Heart left ventricle (tissue), 16 donors: ENCODE measurements around the gene SSR2. TPM values are rescaled to one million over a fixed set of nuclear protein-coding genes. Genes with fewer than 3 reads are reported as not detected.
A peak's percentile ranks its signal among the peaks of the same experiment; 100 is the strongest.

ENCODE experiments used
- ATAC-seq, 4 donors: fragments of 200-7000 bp; cut with Tn5 transposase; one replicate each; pipeline ENCODE4 v1.9.1; 2020 to 2022; ENCODE audit warnings: moderate library complexity in 4 of 4, mild to moderate bottlenecking in 3 of 4, moderate number of reproducible peaks in 1 of 4
- DNase-seq, 5 donors: peaks; one replicate each; pipeline ENCODE4 v3.0.0-alpha.2; 2020
- H3K27ac ChIP-seq, 12 donors: fragments of 200-600 bp; sonication (generic) in 4 of 12; one replicate each; pipeline versions ENCODE4 v1.5.0 to v1.8.0; 2016 to 2022; ENCODE audit warnings: mild to moderate bottlenecking in 2 of 12
- H3K27me3 ChIP-seq, 9 donors: fragments of 200-600 bp; sonication (generic) in 2 of 9; one replicate each; pipeline versions ENCODE4 v1.5.1 to v1.8.0; 2016 to 2022; ENCODE audit warnings: mild to moderate bottlenecking in 3 of 9
- H3K36me3 ChIP-seq, 9 donors: fragments of 200-600 bp; sonication (generic) in 2 of 9; one replicate each; pipeline versions ENCODE4 v1.5.0 to v1.8.0; 2018 to 2022; ENCODE audit warnings: mild to moderate bottlenecking in 2 of 9
- H3K4me1 ChIP-seq, 12 donors: fragments of 200-600 bp; sonication (generic) in 4 of 12; one replicate each; pipeline versions ENCODE4 v1.5.0 to v1.8.0; 2016 to 2022; ENCODE audit warnings: mild to moderate bottlenecking in 3 of 12
- H3K4me3 ChIP-seq, 12 donors: fragments of 200-600 bp; sonication (generic) in 4 of 12; one replicate each; pipeline versions ENCODE4 v1.5.0 to v1.8.0; 2017 to 2022; ENCODE audit warnings: mild to moderate bottlenecking in 9 of 12, moderate library complexity in 4 of 12
- H3K9me3 ChIP-seq, 12 donors: fragments of 200-600 bp; sonication (generic) in 4 of 12; one replicate each; pipeline versions ENCODE4 v1.5.0 to v1.8.0; 2016 to 2022; ENCODE audit warnings: mild to moderate bottlenecking in 1 of 12
- POLR2A ChIP-seq, 2 donors: fragments of 450-650 bp; IDR thresholded peaks; one replicate each; pipeline ENCODE4 v1.6.1; 2017; ENCODE audit warnings: antibody characterized with exemption in 2 of 2, mild to moderate bottlenecking in 2 of 2, moderate library complexity in 2 of 2
- WGBS, 4 donors: extraction: QIAGEN DNeasy Blood & Tissue Kit in 2 of 4; methylation state at CpG; one replicate each; pipeline versions ENCODE4 v1.1.5 to v1.1.7; 2013 to 2018; 5-methylcytosine and 5-hydroxymethylcytosine counted together
- intact Hi-C, 10 donors: fragments of 100-400 bp; cut with DNase I; formaldehyde crosslinking; loops; one replicate each; pipeline versions ENCODE4 v1.11.1 to v1.14.2; 2022
- polyA plus RNA-seq, 2 donors: library from polyadenylated mRNA; stranded (reverse); fragments of 200-250 nt; gene quantifications; one replicate each; pipeline ENCODE4 v1.2.3, GENCODE V29; 2013
- total RNA-seq, 9 donors: library from RNA; depleted of rRNA in 2 of 9; stranded (reverse); fragments of >200 nt in 2 of 9; fragmentation: NEBNext Ultra II Directional in 3 of 9; extraction: Animal tissue kit (Norgen Biotek cat#: 25700) in 3 of 9; gene quantifications; one replicate each; pipeline versions ENCODE4 v1.1.0 to v1.2.4, GENCODE V29; 2016 to 2023
- TF ChIP-seq, protein P1 (sequence below), 12 donors: fragments of 200-600 bp; sonication (generic) in 4 of 12; IDR thresholded peaks; one replicate each; pipeline versions ENCODE4 v1.5.0 to v1.8.0; 2018 to 2022; ENCODE audit warnings: antibody characterized with exemption in 12 of 12, mild to moderate bottlenecking in 5 of 12
- donor health status: ischemic (EF 13 %, LVEDD 7.1; RV severe dilation, severe dysfunction).
- donor health status: healthy with polysubstance abuse.
- donor health status: DM: no; HTN: yes; CAD: no.
- donor health status: DM: no; HTN: no; CAD: no.
- donor health status: ischemic (EF 25% LVEDD 6.9; RV normal size, moderate dysfunction).
- donor health status: ischemic (EF 25% LVEDD 5.7; RV mildly dilated, moderate dysfunction).
- donor health status: healthy.
- donor health status: DM: yes; HTN: yes; CAD: no.
- donor health status: ischemic (EF 35%, LVEDD 5.7; RV mildly dilated, moderate dysfunction).
- donor health status: nonischemic (EF 11% LVEDD 7.7; RV severe dilation, severe dysfunction).
- donor health status: DM: yes; HTN: yes; CAD: no.
- donor health status: PGD.
- donor health status: ischemic (EF 29% LVEDD 5.4; RV normal size, mild dysfunction).
- donor health status: nonischemic (EF 23%, LVEDD 6.1; RV moderate dilation, normal function).

SSR2 gene
- total and polyA plus RNA-seq, 11 donors, result 63.9 to 282 (median 81.2) TPM

- H3K4me1 ChIP-seq, result peaks cover 30 to 92% (median 77%) of the 10 kb centered on the region in 12 donors
- intact Hi-C loops, result loop anchor here in 1 of 10 donors (1.0 kb wide), 1 partner anchor 12 kb away; the partner anchor contains the start of gene ARHGEF2
- no peaks in the 10 kb centered on the region for H3K27me3 ChIP-seq
- H3K36me3 ChIP-seq, result peaks cover 4 to 91% (median 75%) of the 10 kb centered on the region in 9 donors
- ATAC-seq (peak in 1 of 4 donors; percentile 1), DNase-seq (no peak)
- H3K27ac ChIP-seq, result peak overlapping the region; percentile 56 to 100 (median 90)
- WGBS, 4 donors, result 45 to 56% (median 48%) methylated on average over 9 of the region's 9 CpGs
- no peaks in the 10 kb centered on the region for H3K9me3 ChIP-seq
- no peak for TF ChIP-seq POLR2A (IDR thresholded peaks at IDR 0.05)
- TF ChIP-seq, protein P1, sequence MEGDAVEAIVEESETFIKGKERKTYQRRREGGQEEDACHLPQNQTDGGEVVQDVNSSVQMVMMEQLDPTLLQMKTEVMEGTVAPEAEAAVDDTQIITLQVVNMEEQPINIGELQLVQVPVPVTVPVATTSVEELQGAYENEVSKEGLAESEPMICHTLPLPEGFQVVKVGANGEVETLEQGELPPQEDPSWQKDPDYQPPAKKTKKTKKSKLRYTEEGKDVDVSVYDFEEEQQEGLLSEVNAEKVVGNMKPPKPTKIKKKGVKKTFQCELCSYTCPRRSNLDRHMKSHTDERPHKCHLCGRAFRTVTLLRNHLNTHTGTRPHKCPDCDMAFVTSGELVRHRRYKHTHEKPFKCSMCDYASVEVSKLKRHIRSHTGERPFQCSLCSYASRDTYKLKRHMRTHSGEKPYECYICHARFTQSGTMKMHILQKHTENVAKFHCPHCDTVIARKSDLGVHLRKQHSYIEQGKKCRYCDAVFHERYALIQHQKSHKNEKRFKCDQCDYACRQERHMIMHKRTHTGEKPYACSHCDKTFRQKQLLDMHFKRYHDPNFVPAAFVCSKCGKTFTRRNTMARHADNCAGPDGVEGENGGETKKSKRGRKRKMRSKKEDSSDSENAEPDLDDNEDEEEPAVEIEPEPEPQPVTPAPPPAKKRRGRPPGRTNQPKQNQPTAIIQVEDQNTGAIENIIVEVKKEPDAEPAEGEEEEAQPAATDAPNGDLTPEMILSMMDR (IDR thresholded peaks at IDR 0.05), result peak in 8 of 12 donors; percentile 13 to 42 (median 26)
- no peak overlapping the region for H3K4me3 ChIP-seq
These were observed 54.6 kb downstream of the SSR2 start for GRCh38 chr1:155966135-155966534.

GRCh38 chr1:155964193-155964592, 56.6 kb downstream of the SSR2 start:
- intact Hi-C loops, result loop anchor here in 1 of 10 donors (2.0 kb wide), 1 partner anchor 21 kb away; no protein-coding TSS in a partner anchor
- TF ChIP-seq, protein P1 (IDR thresholded peaks at IDR 0.05), result no peak
- no peak for TF ChIP-seq POLR2A (IDR thresholded peaks at IDR 0.05)
- no peak for DNase-seq
- Histone ChIP-seq H3K4me3 (no peak overlapping the region), H3K36me3 (peaks cover 4 to 100% (median 91%) of the 10 kb centered on the region in 9 donors), H3K4me1 (peaks cover 29 to 92% (median 68%) of the 10 kb centered on the region in 12 donors), H3K27me3 (no peaks in the 10 kb centered on the region), H3K9me3 (no peaks in the 10 kb centered on the region), H3K27ac (peak overlapping the region in 2 of 12 donors; percentile 15 to 98)
- no peak for ATAC-seq
- WGBS, 4 donors, result 51 to 75% (median 57%) methylated on average over 7 of the region's 7 CpGs

DNA sequence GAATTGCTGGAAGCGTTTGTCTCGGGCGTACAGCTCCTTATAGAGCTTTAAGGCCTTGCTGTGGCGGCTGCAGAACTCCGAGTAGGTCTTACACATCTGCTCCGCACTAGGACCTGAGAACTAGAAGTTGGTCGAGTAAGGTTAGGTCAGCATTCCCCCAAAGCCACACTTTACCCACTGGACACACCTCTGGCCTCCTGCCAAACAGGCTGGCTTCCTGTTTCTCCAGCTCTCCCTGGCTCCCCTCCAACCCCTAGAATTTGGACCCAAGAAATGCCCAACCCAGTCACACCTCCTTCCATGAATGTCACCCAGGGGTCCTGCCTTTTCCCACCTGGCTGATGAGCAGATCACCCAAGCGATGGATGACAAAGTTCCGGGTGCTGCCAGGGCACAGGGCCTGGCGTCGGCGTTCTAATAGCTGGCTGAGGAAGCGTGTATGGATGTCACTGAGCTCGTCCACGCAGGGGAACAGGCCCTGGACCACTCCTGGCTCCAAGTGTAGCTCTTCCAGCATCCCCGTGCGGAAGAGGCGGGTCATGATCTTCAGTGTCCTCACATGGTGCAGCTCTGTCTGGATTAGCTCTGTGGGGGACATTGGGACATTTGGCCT, 58.0 kb downstream of the SSR2 start:
- peaks cover 18 to 77% (median 53%) of the 10 kb centered on the region in 12 donors for H3K4me1 ChIP-seq
- 46 to 60% (median 49%) methylated on average over 11 to 18 of the region's 18 CpGs for WGBS, 4 donors
- H3K4me3 ChIP-seq, result no peak overlapping the region
- TF ChIP-seq POLR2A (IDR thresholded peaks at IDR 0.05), result no peak
- TF ChIP-seq, protein P1 (IDR thresholded peaks at IDR 0.05), result no peak
- DNase-seq, result peak in 4 of 5 donors; percentile 59 to 76 (median 69)
- H3K36me3 ChIP-seq, result peaks cover 4 to 100% (median 93%) of the 10 kb centered on the region in 9 donors
- H3K27ac ChIP-seq, result peak overlapping the region in 11 of 12 donors; percentile 58 to 89 (median 71)
- no peaks in the 10 kb centered on the region for H3K9me3 ChIP-seq
- intact Hi-C loops, result loop anchor here in 2 of 10 donors (1.0 kb wide), 2 partner anchors 17 to 27 kb away; no protein-coding TSS in a partner anchor
- H3K27me3 ChIP-seq, result no peaks in the 10 kb centered on the region
- ATAC-seq, result no peak

GRCh38 chr1:155961937-155962336, 58.8 kb downstream of the SSR2 start:
- peak; percentile 50 to 81 (median 72) for ATAC-seq
- DNase-seq, result peak; percentile 61 to 87 (median 72)
- H3K27me3 ChIP-seq, result no peaks in the 10 kb centered on the region
- no peaks in the 10 kb centered on the region for H3K9me3 ChIP-seq
- intact Hi-C loops, result loop anchor here in 3 of 10 donors (1.0 kb wide), 2 partner anchors 17 to 27 kb away; no protein-coding TSS in a partner anchor
- TF ChIP-seq, protein P1 (IDR thresholded peaks at IDR 0.05), result peak in 10 of 12 donors; percentile 20 to 54 (median 36)
- TF ChIP-seq POLR2A (IDR thresholded peaks at IDR 0.05), result no peak
- WGBS, 4 donors, result 31 to 51% (median 40%) methylated on average over 14 of the region's 14 CpGs
- H3K36me3 ChIP-seq, result peaks cover 4 to 100% (median 99%) of the 10 kb centered on the region in 9 donors
- peaks cover 18 to 70% (median 45%) of the 10 kb centered on the region in 12 donors for H3K4me1 ChIP-seq
- peak overlapping the region in 11 of 12 donors; percentile 58 to 89 (median 71) for H3K27ac ChIP-seq
- H3K4me3 ChIP-seq, result peak overlapping the region in 1 of 12 donors; percentile 5
